H1 (cell line): ENCODE results near the gene KLHDC7B. TPM values are rescaled to one million over a fixed set of nuclear protein-coding genes. Genes with fewer than 3 reads are reported as not detected.

ENCODE experiments used
- CTCF ChIA-PET: fragments of 300-600 bp; sonication (Branson Sonifier 250); formaldehyde crosslinking; loops from one replicate; lab custom pipeline; 2021; ENCODE audit not compliant: partially characterized antibody; lab: Charles Lee
- POLR2A ChIA-PET: fragments of 300-600 bp; sonication (Branson Sonifier 250); formaldehyde crosslinking; loops from one replicate; lab custom pipeline; 2021; ENCODE audit warnings: inconsistent platforms; ENCODE audit not compliant: partially characterized antibody; lab: Charles Lee
- DNase-seq, 2 experiments: peaks; one replicate each; pipeline versions ENCODE4 v3.0.0 to v3.0.0-alpha.2; 2010 to 2022; ENCODE audit warnings: low spot score in 2 of 2, low read depth in 1 of 2, mixed read lengths in 1 of 2
- FAIRE-seq: peaks from 2 replicates; lab custom pipeline; 2011; peaks lifted over from hg19 to GRCh38; lab: Jason Lieb, UNC
- H2AFZ ChIP-seq: 2 replicates; pipeline ENCODE4 v1.8.1; 2012; ENCODE audit warnings: low read length, inconsistent platforms
- H2AK5ac ChIP-seq: 2 replicates; pipeline ENCODE4 v1.6.1; 2013; ENCODE audit warnings: low read depth, low read length
- H2BK120ac ChIP-seq: replicated peaks from 2 replicates; pipeline ENCODE3; 2013; ENCODE audit warnings: low read depth, low read length, inconsistent platforms
- H2BK12ac ChIP-seq: 2 replicates; pipeline ENCODE4 v1.6.1; 2013; ENCODE audit warnings: low read depth, low read length
- H2BK15ac ChIP-seq: 2 replicates; pipeline ENCODE4 v1.6.1; 2013; ENCODE audit warnings: low read length
- H2BK20ac ChIP-seq: 2 replicates; pipeline ENCODE4 v1.6.1; 2013; ENCODE audit warnings: low read length
- H2BK5ac ChIP-seq: 2 replicates; pipeline ENCODE4 v1.6.1; 2013; ENCODE audit warnings: low read depth, low read length
- H3K14ac ChIP-seq: 2 replicates; pipeline ENCODE4 v1.6.1; 2013; ENCODE audit warnings: inconsistent platforms; ENCODE audit not compliant: insufficient read length
- H3K18ac ChIP-seq: 2 replicates; pipeline ENCODE4 v1.6.1; 2013; ENCODE audit warnings: low read length; ENCODE audit errors: extremely low read depth
- H3K23ac ChIP-seq: 2 replicates; pipeline ENCODE4 v1.6.1; 2013; ENCODE audit warnings: inconsistent platforms; ENCODE audit not compliant: insufficient read length
- H3K23me2 ChIP-seq: 2 replicates; pipeline ENCODE4 v1.6.1; 2013; ENCODE audit warnings: low read depth, low read length
- H3K27ac ChIP-seq: 2 replicates; pipeline ENCODE4 v1.6.1; 2011; ENCODE audit warnings: low read depth, low read length, inconsistent platforms
- H3K27me3 ChIP-seq, 4 experiments: replicated peaks in 1 of 4; 1 replicate in 1 of 4; 2 replicates in 3 of 4; pipeline versions ENCODE4 v1.6.1 to v1.8.1; 2011 to 2013; ENCODE audit warnings: low read length in 3 of 4, mild to moderate bottlenecking in 3 of 4, inconsistent platforms in 2 of 4, mixed read lengths in 2 of 4, moderate library complexity in 1 of 4; ENCODE audit not compliant: control insufficient read depth in 3 of 4, insufficient read depth in 3 of 4; ENCODE audit errors: extremely low read depth in 1 of 4
- H3K36me3 ChIP-seq, 4 experiments: 2 replicates each; pipeline versions ENCODE4 v1.6.1 to v1.8.1; 2011 to 2013; ENCODE audit warnings: mild to moderate bottlenecking in 4 of 4, low read length in 3 of 4, moderate library complexity in 2 of 4, control low read depth in 1 of 4, inconsistent platforms in 1 of 4; ENCODE audit not compliant: insufficient read depth in 4 of 4, control insufficient read depth in 2 of 4
- H3K4ac ChIP-seq: replicated peaks from 2 replicates; pipeline ENCODE3; 2013; ENCODE audit warnings: low read length, low read depth, mixed read lengths, inconsistent platforms; ENCODE audit not compliant: insufficient read length
- H3K4me1 ChIP-seq, 4 experiments: replicated peaks in 1 of 4; 1 replicate in 1 of 4; 2 replicates in 3 of 4; pipeline versions ENCODE4 v1.6.1 to v1.8.1; 2011 to 2013; ENCODE audit warnings: low read length in 3 of 4, inconsistent platforms in 2 of 4, mixed read lengths in 1 of 4; ENCODE audit not compliant: insufficient read depth in 4 of 4, control insufficient read depth in 3 of 4
- H3K4me2 ChIP-seq, 2 experiments: 2 replicates each; pipeline versions ENCODE4 v1.6.1 to v1.8.1; 2011 to 2013; ENCODE audit warnings: low read depth in 2 of 2, low read length in 2 of 2, control low read depth in 1 of 2, inconsistent platforms in 1 of 2, mild to moderate bottlenecking in 1 of 2; ENCODE audit not compliant: insufficient read depth in 1 of 2
- H3K4me3 ChIP-seq, 4 experiments: fragments of 200-600, 300-600 bp in 1 of 4; sonication (generic), shearing (Covaris generic), sonication (Bioruptor Twin) in 1 of 4; 2 replicates each; pipeline versions ENCODE4 v1.5.1 to v1.8.1; 2011 to 2016; ENCODE audit warnings: low read length in 4 of 4, low read depth in 3 of 4, control low read depth in 2 of 4, inconsistent platforms in 2 of 4, mild to moderate bottlenecking in 2 of 4, mixed read lengths in 1 of 4, moderate library complexity in 1 of 4; ENCODE audit not compliant: insufficient read depth in 2 of 4; ENCODE audit errors: extremely low read depth in 1 of 4
- H3K56ac ChIP-seq: replicated peaks from 2 replicates; pipeline ENCODE3; 2013; ENCODE audit warnings: low read depth, mild to moderate bottlenecking, mixed read lengths, low read length, inconsistent platforms; ENCODE audit not compliant: insufficient read length
- H3K79me1 ChIP-seq: 2 replicates; pipeline ENCODE4 v1.6.1; 2013; ENCODE audit warnings: low read depth, low read length, control low read depth
- H3K79me2 ChIP-seq, 2 experiments: 2 replicates each; pipeline versions ENCODE4 v1.6.1 to v1.8.1; 2012 to 2013; ENCODE audit warnings: low read length in 2 of 2, mild to moderate bottlenecking in 2 of 2, inconsistent platforms in 1 of 2; ENCODE audit not compliant: insufficient read depth in 2 of 2, control insufficient read depth in 1 of 2
- H3K9ac ChIP-seq, 4 experiments: replicated peaks in 1 of 4; 1 replicate in 1 of 4; 2 replicates in 3 of 4; pipeline versions ENCODE4 v1.6.1 to v1.8.1; 2011 to 2013; ENCODE audit warnings: low read depth in 3 of 4, low read length in 3 of 4, control low read depth in 2 of 4, mild to moderate bottlenecking in 2 of 4, moderate library complexity in 2 of 4, inconsistent platforms in 1 of 4; ENCODE audit errors: extremely low read depth in 1 of 4
- H3K9me3 ChIP-seq, 2 experiments: 2 replicates each; pipeline versions ENCODE4 v1.6.1 to v1.8.1; 2012 to 2013; ENCODE audit warnings: mild to moderate bottlenecking in 2 of 2, moderate library complexity in 2 of 2, control low read depth in 1 of 2, inconsistent platforms in 1 of 2, low read depth in 1 of 2, low read length in 1 of 2, mixed read lengths in 1 of 2; ENCODE audit not compliant: insufficient read depth in 2 of 2
- H4K20me1 ChIP-seq, 2 experiments: replicated peaks in 1 of 2; 2 replicates each; pipeline versions ENCODE3 to v1.8.1; 2011 to 2013; ENCODE audit warnings: inconsistent platforms in 2 of 2, low read length in 2 of 2, mild to moderate bottlenecking in 1 of 2; ENCODE audit not compliant: insufficient read depth in 2 of 2, control insufficient read depth in 1 of 2
- H4K5ac ChIP-seq: 2 replicates; pipeline ENCODE4 v1.6.1; 2013; ENCODE audit warnings: low read length, low read depth, mixed read lengths, inconsistent platforms; ENCODE audit not compliant: insufficient read length
- H4K8ac ChIP-seq: 2 replicates; pipeline ENCODE4 v1.8.0; 2013; ENCODE audit warnings: mild to moderate bottlenecking, moderate library complexity, low read length, inconsistent platforms; ENCODE audit not compliant: insufficient read depth; ENCODE audit errors: extremely low read depth
- H4K91ac ChIP-seq: replicated peaks from 2 replicates; pipeline ENCODE3; 2013; ENCODE audit warnings: low read length, mixed read lengths, inconsistent platforms; ENCODE audit not compliant: insufficient read length
- CBX8 ChIP-seq: fragments of 300-800, 300-1000 bp; sonication (generic); IDR thresholded peaks from 2 replicates; pipeline ENCODE4 v1.7.1; 2016; ENCODE audit warnings: low read depth, low read length, borderline replicate concordance
- CEBPB ChIP-seq: IDR thresholded peaks from 2 replicates; pipeline ENCODE4 v1.6.1; 2012; ENCODE audit warnings: low read depth, low read length
- CREB1 ChIP-seq: IDR thresholded peaks from 2 replicates; pipeline ENCODE4 v1.6.1; 2012; ENCODE audit warnings: inconsistent platforms
- GTF2F1 ChIP-seq: IDR thresholded peaks from 2 replicates; pipeline ENCODE4 v1.6.1; 2012; ENCODE audit warnings: low read depth, low read length, improper control_type of control experiment, borderline replicate concordance
- HDAC6 ChIP-seq: IDR thresholded peaks from one replicate; pipeline ENCODE4 v1.7.1; 2012; ENCODE audit warnings: low read depth, mild to moderate bottlenecking, inconsistent platforms, low read length, moderate library complexity
- KDM5A ChIP-seq: fragments of 200-600 bp; IDR thresholded peaks from 2 replicates; pipeline ENCODE4 v1.7.1; 2012; ENCODE audit warnings: mild to moderate bottlenecking, low read length, inconsistent platforms, mixed read lengths
- NRF1 ChIP-seq: IDR thresholded peaks from 2 replicates; pipeline ENCODE4 v1.6.1; 2011; ENCODE audit warnings: mild to moderate bottlenecking, low read depth, low read length, improper control_type of control experiment
- POLR2A ChIP-seq, 2 experiments: IDR thresholded peaks; 1 replicate in 1 of 2; 2 replicates in 1 of 2; pipeline ENCODE4 v1.6.1; 2011; ENCODE audit warnings: low read depth in 2 of 2, low read length in 2 of 2, mild to moderate bottlenecking in 2 of 2; ENCODE audit errors: control extremely low read depth in 1 of 2
- SP2 ChIP-seq: IDR thresholded peaks from 2 replicates; pipeline ENCODE4 v1.6.1; 2012; ENCODE audit warnings: mild to moderate bottlenecking, low read length, inconsistent platforms
- SRF ChIP-seq: IDR thresholded peaks from 2 replicates; pipeline ENCODE4 v1.6.1; 2011; ENCODE audit warnings: mild to moderate bottlenecking, low read depth, low read length, moderate library complexity
- YY1 ChIP-seq: IDR thresholded peaks from 2 replicates; pipeline ENCODE4 v1.6.1; 2011; ENCODE audit warnings: low read depth, mild to moderate bottlenecking, low read length
- WGBS, 2 experiments: shearing (Covaris generic) in 1 of 2; methylation state at CpG; one replicate each; pipeline versions ENCODE4 v1.1.6 to v1.1.7; 2013 to 2015; ENCODE audit warnings: low lambda C conversion rate in 2 of 2, mixed read lengths in 2 of 2, inconsistent platforms in 1 of 2, low coverage in 1 of 2, missing lambda C conversion rate in 1 of 2; ENCODE audit not compliant: insufficient replicate concordance in 2 of 2, insufficient coverage in 1 of 2, insufficient read length in 1 of 2; ENCODE audit errors: extremely low coverage in 1 of 2, missing lambda C conversion rate in 1 of 2; 5-methylcytosine and 5-hydroxymethylcytosine counted together
- polyA plus RNA-seq, 7 experiments: library from polyadenylated mRNA; depleted of rRNA in 3 of 7; stranded (reverse) in 5 of 7; unstranded in 2 of 7; fragments of >200 nt in 5 of 7; fragments of 200-250 nt in 2 of 7; gene quantifications; 1 replicate in 5 of 7; 2 replicates in 1 of 7; 4 replicates in 1 of 7; pipeline versions ENCODE4 v1.2.1 to v1.2.3, GENCODE V29; 2011 to 2013; ENCODE audit warnings: missing spikeins in 2 of 7, mixed read lengths in 2 of 7
- total RNA-seq: library from RNA; stranded (reverse); fragmentation: NEBNext Ultra II Directional; extraction: Animal tissue kit (Norgen Biotek cat#: 25700); gene quantifications from 2 replicates; pipeline ENCODE4 v1.2.1, GENCODE V29; 2021
- TF ChIP-seq, protein P1 (sequence below): IDR thresholded peaks from 2 replicates; pipeline ENCODE4 v1.6.1; 2011; ENCODE audit warnings: low read depth, mild to moderate bottlenecking, low read length; ENCODE audit not compliant: insufficient read depth

Gene KLHDC7B
- total and polyA plus RNA-seq, 2 of the 8 experiments (the other 6 are each of a cell fraction or from before 2014, with no cell fraction given), result not detected

DNA sequence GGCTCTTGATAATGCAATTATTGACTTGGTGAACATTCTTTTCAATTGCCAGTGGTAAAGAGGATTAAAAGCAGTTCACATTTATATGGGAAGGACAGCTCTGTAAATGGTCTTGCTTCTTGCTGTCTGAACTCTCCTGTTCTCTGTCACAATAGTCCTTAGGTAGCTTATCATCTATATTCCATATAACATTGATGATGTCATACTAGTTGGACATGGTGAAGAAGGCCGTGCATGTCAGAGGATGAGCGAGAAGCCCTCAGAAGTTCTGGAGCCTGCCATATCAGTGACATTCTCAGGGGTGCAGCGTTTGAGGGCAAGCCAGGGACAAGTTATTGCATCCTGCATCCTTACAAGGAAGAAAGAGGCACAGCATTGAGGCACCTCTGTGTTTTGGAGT, 39.5 kb downstream of the KLHDC7B start:
- Histone ChIP-seq H3K27ac (no peak overlapping the region), H2BK20ac (no peak overlapping the region), H3K18ac (no peak overlapping the region), H3K79me2 (peaks cover 0 to 7% of the 10 kb centered on the region in 2 experiments; a peak in 1 of 4 replicates), H2BK15ac (no peak overlapping the region), H3K4me3 (no peak overlapping the region), H2AFZ (no peak overlapping the region), H4K20me1 (peaks cover 0 to 1% of the 10 kb centered on the region in 2 experiments), H4K5ac (no peak overlapping the region), H3K14ac (no peak overlapping the region), H3K4me2 (no peak overlapping the region), H2AK5ac (no peak overlapping the region), H2BK12ac (no peak overlapping the region), H3K23ac (no peak overlapping the region), H2BK120ac (no peak overlapping the region), H3K4me1 (peaks cover 4 to 15% (median 7%) of the 10 kb centered on the region in 4 experiments), H3K4ac (no peak overlapping the region), H4K8ac (no peak overlapping the region), H3K9ac (no peak overlapping the region), H3K23me2 (peaks cover 10% of the 10 kb centered on the region; the same call in 1 of the 2 replicates), H2BK5ac (no peak overlapping the region), H4K91ac (no peak overlapping the region), H3K36me3 (peaks cover 0 to 2% (median under 1%) of the 10 kb centered on the region in 4 experiments; a peak in 4 of 8 replicates), H3K56ac (no peak overlapping the region), H3K79me1 (peaks cover 7% of the 10 kb centered on the region; the same call in 1 of the 2 replicates), H3K9me3 (no peaks in the 10 kb centered on the region), H3K27me3 (no peaks in the 10 kb centered on the region)
- WGBS, 2 experiments, result 82% methylated on average over 3 of the region's 3 CpGs; no CpG with 5 or more reads in 1 of the 2 experiments
- ChIA-PET POLR2A (interaction anchor here (0.6 to 1.3 kb wide), 2 partner anchors 52 to 59 kb away, joined by 3 to 4 read pairs; partner anchors contain the start of gene SCO2), CTCF (interaction anchor here (1.0 to 4.0 kb wide), 5 partner anchors 9 to 115 kb away, joined by 3 to 19 read pairs (median 3); no protein-coding TSS in a partner anchor)
- no peak for TF ChIP-seq POLR2A (IDR thresholded peaks at IDR 0.05; ENCODE audit: control extremely low read depth in 1 of 2, low read depth in 2 of 2, low read length in 2 of 2)
- no peak for TF ChIP-seq KDM5A
- no peak for TF ChIP-seq CEBPB
- TF ChIP-seq GTF2F1, result no peak
- no peak for TF ChIP-seq SRF
- no peak for TF ChIP-seq CREB1
- TF ChIP-seq, protein P1, sequence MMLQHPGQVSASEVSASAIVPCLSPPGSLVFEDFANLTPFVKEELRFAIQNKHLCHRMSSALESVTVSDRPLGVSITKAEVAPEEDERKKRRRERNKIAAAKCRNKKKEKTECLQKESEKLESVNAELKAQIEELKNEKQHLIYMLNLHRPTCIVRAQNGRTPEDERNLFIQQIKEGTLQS, result no peak
- TF ChIP-seq YY1, result no peak
- no peak for TF ChIP-seq CBX8
- no peak for TF ChIP-seq HDAC6
- no peak for TF ChIP-seq NRF1
- no peak for TF ChIP-seq SP2
- no peak for DNase-seq
- FAIRE-seq, result no peak
